Vagina (tissue), 2 donors: ENCODE data around the gene ZNF775. TPM values are rescaled to one million over a fixed set of nuclear protein-coding genes. Genes with fewer than 3 reads are reported as not detected.

Experiments
- DNase-seq, 2 donors: peaks; one replicate each; pipeline ENCODE4 v3.0.0-alpha.2; 2017; ENCODE audit errors: extremely low spot score in 2 of 2
- H3K27ac ChIP-seq: fragments of 200-600 bp; sonication (generic); one replicate; pipeline ENCODE4 v1.5.1; 2019
- H3K27me3 ChIP-seq: fragments of 200-600 bp; sonication (generic); one replicate; pipeline ENCODE4 v1.5.1; 2019
- H3K36me3 ChIP-seq, 2 donors: fragments of 200-600 bp; sonication (generic); one replicate each; pipeline ENCODE4 v1.5.1; 2017 to 2019
- H3K4me1 ChIP-seq: fragments of 200-600 bp; sonication (generic); one replicate; pipeline ENCODE4 v1.5.1; 2019
- H3K4me3 ChIP-seq, 2 donors: fragments of 200-600 bp; sonication (generic); 1 replicate in 1 of 2; 2 replicates in 1 of 2; pipeline ENCODE4 v1.5.1; 2016 to 2019
- H3K9me3 ChIP-seq: fragments of 200-600 bp; sonication (generic); one replicate; pipeline ENCODE4 v1.5.1; 2019
- CTCF ChIP-seq, 3 experiments: fragments of 450-650 bp in 2 of 3; fragments of 200-600 bp in 1 of 3; sonication (generic) in 1 of 3; IDR thresholded peaks; one replicate each; pipeline ENCODE4 v1.5.1; 2017 to 2019; ENCODE audit warnings: antibody characterized with exemption in 3 of 3, mild to moderate bottlenecking in 2 of 3, moderate library complexity in 2 of 3
- POLR2A ChIP-seq, 2 donors: fragments of 450-650 bp; IDR thresholded peaks; one replicate each; pipeline ENCODE4 v1.6.1; 2017; ENCODE audit warnings: antibody characterized with exemption in 2 of 2, mild to moderate bottlenecking in 2 of 2, moderate library complexity in 2 of 2
- POLR2AphosphoS5 ChIP-seq, 2 donors: sonication (generic); formaldehyde crosslinking; IDR thresholded peaks; one replicate each; pipeline ENCODE4 v1.9.0; 2017; ENCODE audit warnings: antibody characterized with exemption in 2 of 2, mild to moderate bottlenecking in 2 of 2, low read depth in 1 of 2; ENCODE audit not compliant: insufficient read depth in 1 of 2
- intact Hi-C: fragments of 100-400 bp; cut with DNase I; formaldehyde crosslinking; loops from one replicate; pipeline ENCODE4 v1.15.1; 2023
- total RNA-seq: library from RNA; depleted of rRNA; stranded (reverse); fragments of >200 nt; gene quantifications from one replicate; pipeline ENCODE4 v1.2.3, GENCODE V29; 2016

ZNF775 gene
- total RNA-seq, 1 donor from 2014 or later: 4.4 TPM

- H3K27ac ChIP-seq: no peak overlapping the region
- intact Hi-C loops: no loop called here
- no peak overlapping the region for H3K4me3 ChIP-seq
- DNase-seq: no peak
- H3K27me3 ChIP-seq: no peaks in the 10 kb centered on the region
- no peaks in the 10 kb centered on the region for H3K9me3 ChIP-seq
- H3K4me1 ChIP-seq: peaks cover 4% of the 10 kb centered on the region
- no peaks in the 10 kb centered on the region for H3K36me3 ChIP-seq
- TF ChIP-seq CTCF (IDR thresholded peaks at IDR 0.05): no peak
- TF ChIP-seq POLR2A (IDR thresholded peaks at IDR 0.05): no peak
- TF ChIP-seq POLR2AphosphoS5 (IDR thresholded peaks at IDR 0.05; ENCODE audit: insufficient read depth in 1 of 2, low read depth in 1 of 2): no peak
These were observed 19.3 kb upstream of the ZNF775 start for GRCh38 chr7:150359622-150360362.

GRCh38 chr7:150360363-150361058, 18.6 kb upstream of the ZNF775 start:
- Histone ChIP-seq H3K4me1 (peaks cover 4% of the 10 kb centered on the region), H3K27ac (no peak overlapping the region), H3K9me3 (no peaks in the 10 kb centered on the region), H3K36me3 (no peaks in the 10 kb centered on the region), H3K4me3 (no peak overlapping the region), H3K27me3 (no peaks in the 10 kb centered on the region)
- intact Hi-C loops: no loop called here
- DNase-seq: no peak
- TF ChIP-seq CTCF (IDR thresholded peaks at IDR 0.05) (no peak), POLR2AphosphoS5 (IDR thresholded peaks at IDR 0.05; ENCODE audit: insufficient read depth in 1 of 2, low read depth in 1 of 2) (no peak), POLR2A (IDR thresholded peaks at IDR 0.05) (no peak)

GRCh38 chr7:150361402-150361801, 17.7 kb upstream of the ZNF775 start:
- H3K4me1 ChIP-seq: peaks cover 4% of the 10 kb centered on the region
- DNase-seq: no peak
- no peak overlapping the region for H3K27ac ChIP-seq
- no peak overlapping the region for H3K4me3 ChIP-seq
- intact Hi-C loops: no loop called here
- H3K36me3 ChIP-seq: no peaks in the 10 kb centered on the region
- no peaks in the 10 kb centered on the region for H3K27me3 ChIP-seq
- no peaks in the 10 kb centered on the region for H3K9me3 ChIP-seq
- TF ChIP-seq POLR2AphosphoS5 (IDR thresholded peaks at IDR 0.05; ENCODE audit: insufficient read depth in 1 of 2, low read depth in 1 of 2): no peak
- no peak for TF ChIP-seq POLR2A (IDR thresholded peaks at IDR 0.05)

GRCh38 chr7:150361807-150362621, 17.1 kb upstream of the ZNF775 start:
- Histone ChIP-seq H3K4me1 (peaks cover 4% of the 10 kb centered on the region), H3K27ac (no peak overlapping the region), H3K27me3 (no peaks in the 10 kb centered on the region), H3K9me3 (no peaks in the 10 kb centered on the region), H3K4me3 (no peak overlapping the region), H3K36me3 (no peaks in the 10 kb centered on the region)
- no peak for DNase-seq
- intact Hi-C loops: no loop called here
- TF ChIP-seq POLR2A (IDR thresholded peaks at IDR 0.05) (no peak), CTCF (IDR thresholded peaks at IDR 0.05) (no peak), POLR2AphosphoS5 (IDR thresholded peaks at IDR 0.05; ENCODE audit: insufficient read depth in 1 of 2, low read depth in 1 of 2) (no peak)

GRCh38 chr7:150363370-150363769, 15.8 kb upstream of the ZNF775 start:
- TF ChIP-seq POLR2AphosphoS5 (IDR thresholded peaks at IDR 0.05; ENCODE audit: insufficient read depth in 1 of 2, low read depth in 1 of 2) (no peak), POLR2A (IDR thresholded peaks at IDR 0.05) (no peak), CTCF (IDR thresholded peaks at IDR 0.05) (no peak)
- intact Hi-C loops: no loop called here
- no peak overlapping the region for H3K27ac ChIP-seq
- no peak overlapping the region for H3K4me3 ChIP-seq
- H3K4me1 ChIP-seq: peaks cover 9% of the 10 kb centered on the region
- no peaks in the 10 kb centered on the region for H3K36me3 ChIP-seq
- DNase-seq: no peak
- H3K9me3 ChIP-seq: no peaks in the 10 kb centered on the region
- H3K27me3 ChIP-seq: no peaks in the 10 kb centered on the region
